Muscle of back (tissue), 11 donors: ENCODE data around the gene SNAP29. TPM values are rescaled to one million over a fixed set of nuclear protein-coding genes. Genes with fewer than 3 reads are reported as not detected.
A peak's percentile ranks its signal among the peaks of the same experiment; 100 is the strongest.
"Not testable (repeated sequence)": the region's sequence is repeated elsewhere in the genome, so short reads cannot be mapped to it uniquely, and the experiment has no call there.

Experiments
- DNase-seq, 3 donors: peaks; one replicate each; pipeline versions ENCODE4 v3.0.0 to v3.0.0-alpha.2; 2013
- polyA plus RNA-seq, 10 donors: library from polyadenylated mRNA; unstranded; fragments of 120-200 nt; gene quantifications; one replicate each; pipeline ENCODE4 v1.2.1, GENCODE V29; 2013; ENCODE audit not compliant: insufficient read length in 10 of 10

The SNAP29 gene
- polyA plus RNA-seq, 10 donors, result 20.9 to 26.8 (median 23.9) TPM

DNA sequence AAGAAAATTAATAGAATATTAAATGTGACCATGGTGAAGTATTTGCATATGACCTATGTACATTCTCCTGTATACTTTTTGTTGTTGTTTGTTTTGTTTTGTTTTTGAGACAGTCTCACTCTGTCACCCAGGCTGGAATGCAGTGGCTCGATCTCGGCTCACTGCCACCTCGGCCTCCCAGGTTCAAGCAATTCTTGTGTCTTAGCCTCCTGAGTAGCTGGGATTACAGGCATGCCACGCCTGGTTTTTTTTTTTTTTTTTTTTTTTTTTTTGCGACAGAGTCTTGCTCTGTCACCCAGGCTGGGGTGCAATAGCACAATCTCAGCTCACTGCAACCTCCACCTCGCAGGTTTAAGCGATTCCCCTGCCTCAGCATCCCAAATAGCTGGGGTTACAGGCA is 38.9 kb downstream of the SNAP29 start:
- DNase-seq, result not testable (repeated sequence)

DNA sequence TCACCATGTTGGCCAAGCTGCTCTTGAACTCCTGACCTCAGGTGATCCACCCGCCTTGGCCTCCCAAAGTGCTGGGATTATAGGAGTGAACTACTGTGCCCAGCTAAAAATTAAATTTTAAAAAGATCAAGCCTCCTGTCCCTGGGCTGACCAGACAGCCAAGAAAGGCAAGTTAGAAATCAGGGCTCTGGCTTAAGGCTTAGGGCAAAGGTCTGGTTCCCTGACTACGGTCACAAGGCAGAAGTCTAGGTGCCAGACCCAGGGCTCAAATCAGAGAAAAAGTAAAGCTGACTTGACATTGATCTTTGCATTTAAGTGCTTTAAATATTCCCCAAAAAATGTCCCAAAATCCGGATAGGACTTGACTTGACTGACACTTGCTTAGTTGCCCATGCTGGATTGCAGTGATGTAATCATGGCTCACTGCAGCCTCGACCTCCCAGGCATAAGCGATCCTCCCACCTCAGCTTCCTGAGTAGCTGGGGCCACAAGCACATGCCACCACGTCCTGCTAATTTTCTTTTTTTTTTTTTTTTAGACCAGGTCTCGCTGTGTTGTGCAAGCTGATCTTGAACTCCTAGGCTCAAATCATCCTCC is 41.1 kb downstream of the SNAP29 start:
- DNase-seq, result no peak

DNA sequence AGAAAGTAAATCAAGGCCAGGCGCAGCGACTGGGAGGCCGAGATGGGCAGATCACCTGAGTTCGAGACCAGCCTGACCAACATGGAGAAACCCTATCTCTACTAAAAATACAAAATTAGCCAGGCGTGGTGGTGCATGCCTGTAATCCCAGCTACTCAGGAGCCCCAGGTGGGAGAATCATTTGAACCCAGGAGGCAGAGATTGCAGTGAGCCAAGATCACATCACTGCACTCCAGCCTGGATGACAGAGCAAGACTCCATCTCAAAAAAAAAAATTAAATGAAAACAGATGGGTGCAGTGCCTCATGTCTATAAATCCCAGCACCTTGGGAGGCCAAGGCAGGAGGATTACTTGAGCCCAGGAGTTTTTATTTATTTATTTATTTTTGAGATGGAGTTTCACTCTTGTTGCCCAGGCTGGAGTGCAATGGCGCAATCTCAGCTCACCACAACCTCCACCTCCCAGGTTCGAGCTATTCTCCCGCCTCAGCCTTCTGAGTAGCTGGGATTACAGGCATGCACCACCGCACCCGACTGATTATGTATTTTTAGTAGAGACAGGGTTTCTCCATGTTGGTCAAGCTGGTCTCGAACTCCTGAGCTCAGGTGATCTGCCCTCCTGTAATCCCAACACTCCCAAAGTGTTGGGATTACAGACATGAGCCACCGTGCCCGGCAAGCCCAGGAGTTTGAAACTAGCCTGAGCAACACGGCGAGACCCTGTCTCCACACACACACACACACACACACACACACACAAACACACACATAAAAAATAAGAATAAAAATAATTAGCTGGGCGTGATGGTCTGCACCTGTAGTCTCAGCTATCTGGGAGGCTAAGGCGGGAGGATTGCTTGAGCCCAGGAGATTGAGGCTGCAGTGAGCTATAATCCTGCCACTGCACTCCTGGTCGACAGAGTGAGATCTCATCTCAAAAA is 42.6 kb downstream of the SNAP29 start:
- not testable (repeated sequence) for DNase-seq

DNA sequence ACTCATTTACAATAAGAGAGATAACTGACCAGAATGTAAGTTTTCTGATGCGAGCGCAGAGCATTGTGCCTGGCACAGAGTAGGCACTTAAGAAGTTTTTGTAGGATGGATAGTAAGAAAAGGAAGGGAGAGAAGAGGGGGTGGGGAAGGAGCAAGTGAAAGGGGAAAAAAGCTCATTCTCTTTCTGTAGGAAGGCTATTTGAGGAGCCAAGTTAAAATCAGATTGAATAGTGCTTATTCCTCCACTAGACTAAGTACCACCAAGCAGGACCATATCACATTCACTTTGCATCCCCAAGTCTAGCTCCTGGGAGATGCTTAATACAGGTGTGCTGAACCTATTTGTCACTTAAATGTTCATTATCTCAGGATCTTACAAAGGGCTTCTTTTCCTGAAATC is 44.3 kb downstream of the SNAP29 start:
- DNase-seq, result no peak

- peak in 1 of 3 donors; percentile 62 for DNase-seq
Observed at GRCh38 chr22:20904008-20904979, 45.5 kb downstream of the SNAP29 start.

- DNase-seq, result no peak
Observed at GRCh38 chr22:20904980-20905355, 46.2 kb downstream of the SNAP29 start.

DNA sequence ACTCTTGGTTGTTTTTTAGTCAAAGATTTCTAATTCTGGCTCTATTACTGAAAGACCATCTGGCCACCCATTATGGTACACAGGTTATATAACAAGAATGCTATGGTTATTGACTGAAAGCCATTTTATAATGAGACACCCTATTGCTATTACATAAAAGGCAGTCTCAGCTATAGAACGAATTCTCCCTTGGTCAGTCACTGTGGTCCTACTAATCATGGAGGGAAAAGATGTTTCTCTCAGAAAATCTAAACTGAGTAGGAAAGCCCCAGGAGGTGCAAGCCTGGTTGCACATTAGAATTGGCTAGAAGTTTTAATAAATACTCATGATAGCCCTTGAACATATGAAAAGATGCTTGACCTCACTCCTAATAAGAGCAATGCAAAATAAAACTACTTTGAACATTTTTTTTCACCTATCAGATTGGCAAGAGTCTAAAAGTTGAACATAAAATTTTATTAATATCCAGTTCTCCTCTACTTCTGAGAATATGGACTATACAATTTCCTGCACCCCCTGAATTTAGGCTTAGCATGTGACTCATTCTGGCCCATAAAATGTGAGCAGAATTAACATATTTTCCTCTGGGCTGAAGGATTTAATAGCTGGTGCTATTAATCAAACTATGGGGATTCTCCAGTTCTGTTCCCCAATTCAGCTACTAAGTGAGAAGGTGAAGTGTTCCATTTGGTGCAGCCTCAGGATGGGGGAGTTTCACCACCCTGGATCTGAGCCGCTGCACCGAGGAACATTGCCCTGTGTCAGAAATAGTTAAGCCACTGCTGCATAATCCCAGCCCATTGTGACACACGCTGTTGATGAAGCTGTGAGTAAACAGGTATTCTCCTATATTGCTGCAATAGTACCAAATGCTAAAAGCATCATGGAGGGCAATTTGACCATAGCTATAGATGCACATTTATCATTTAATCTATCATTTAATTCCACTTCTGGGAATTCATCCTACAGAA is 46.9 kb downstream of the SNAP29 start:
- no peak for DNase-seq

DNA sequence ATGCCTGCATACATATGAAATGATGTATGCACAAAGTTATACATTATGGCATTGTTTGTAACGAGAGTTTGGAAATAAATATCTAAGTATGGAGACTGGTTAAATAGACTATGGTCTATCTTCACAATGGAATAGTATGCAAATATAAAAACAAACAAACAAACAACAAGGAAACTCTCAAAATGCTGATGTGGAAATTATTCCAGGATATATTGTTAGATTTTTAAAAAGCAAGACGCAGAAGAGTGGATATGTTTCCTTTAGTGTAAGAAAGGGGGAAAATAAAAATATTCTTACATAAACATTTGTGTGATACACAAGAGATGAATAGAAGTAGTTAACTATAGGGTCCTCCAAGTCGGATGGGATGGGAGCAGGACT is 47.6 kb downstream of the SNAP29 start:
- DNase-seq, result no peak

- not testable (repeated sequence) for DNase-seq
Observed at GRCh38 chr22:20908717-20909116, 49.9 kb downstream of the SNAP29 start.

DNA sequence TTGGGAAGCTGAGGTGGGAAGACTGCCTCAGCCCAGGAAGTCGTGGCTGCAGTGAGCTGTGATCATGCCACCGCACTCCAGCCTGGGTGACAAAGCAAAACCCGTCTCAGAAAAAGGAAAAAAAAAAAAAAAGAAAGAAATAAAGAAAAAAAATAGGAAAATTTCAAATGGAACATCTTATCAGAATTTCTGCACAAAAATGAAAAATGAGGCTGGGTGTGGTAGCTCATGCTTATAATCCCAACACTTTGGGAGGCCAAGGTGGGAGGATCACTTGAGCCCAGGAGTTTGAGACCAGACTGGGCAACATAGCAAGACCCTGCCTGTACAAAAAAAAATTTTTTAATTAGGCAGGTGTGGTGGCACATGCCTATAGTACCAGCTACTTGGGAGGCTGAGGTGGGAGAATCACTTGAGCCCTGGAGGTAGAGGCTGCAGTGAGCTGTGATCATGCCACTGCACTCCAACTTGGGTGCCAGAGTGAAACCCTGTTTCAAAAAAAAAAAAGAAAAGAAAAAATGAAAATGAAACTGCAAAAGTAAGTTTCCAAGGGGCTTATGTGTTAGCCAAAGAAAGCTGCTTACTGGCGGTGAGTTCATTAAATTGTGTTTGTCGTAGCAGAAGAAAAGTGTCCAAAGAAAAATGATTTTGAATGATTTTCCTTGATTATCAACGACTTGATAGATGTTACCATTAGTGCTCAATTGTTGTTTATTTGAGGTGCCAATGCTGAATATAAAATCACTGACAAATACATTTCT is 50.9 kb downstream of the SNAP29 start:
- DNase-seq, result no peak

DNA sequence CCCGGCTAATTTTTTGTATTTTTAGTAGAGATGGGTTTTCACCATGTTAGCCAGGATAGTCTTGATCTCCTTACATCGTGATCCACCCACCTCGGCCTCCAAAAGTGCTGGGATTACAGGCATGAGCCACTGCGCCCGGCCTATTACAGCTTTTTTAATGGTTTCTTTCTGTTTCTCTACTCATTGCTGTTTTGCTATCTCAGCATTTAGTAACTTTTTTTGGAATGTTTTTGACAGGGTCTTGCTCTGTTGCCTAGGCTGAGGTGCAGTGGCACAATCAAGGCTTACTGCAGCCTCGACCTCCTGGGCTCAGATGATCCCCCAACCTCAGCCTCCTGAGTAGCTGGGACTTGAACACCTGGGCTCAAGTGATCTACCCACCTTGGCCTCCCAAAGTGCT is 53.7 kb downstream of the SNAP29 start:
- no peak for DNase-seq

DNA sequence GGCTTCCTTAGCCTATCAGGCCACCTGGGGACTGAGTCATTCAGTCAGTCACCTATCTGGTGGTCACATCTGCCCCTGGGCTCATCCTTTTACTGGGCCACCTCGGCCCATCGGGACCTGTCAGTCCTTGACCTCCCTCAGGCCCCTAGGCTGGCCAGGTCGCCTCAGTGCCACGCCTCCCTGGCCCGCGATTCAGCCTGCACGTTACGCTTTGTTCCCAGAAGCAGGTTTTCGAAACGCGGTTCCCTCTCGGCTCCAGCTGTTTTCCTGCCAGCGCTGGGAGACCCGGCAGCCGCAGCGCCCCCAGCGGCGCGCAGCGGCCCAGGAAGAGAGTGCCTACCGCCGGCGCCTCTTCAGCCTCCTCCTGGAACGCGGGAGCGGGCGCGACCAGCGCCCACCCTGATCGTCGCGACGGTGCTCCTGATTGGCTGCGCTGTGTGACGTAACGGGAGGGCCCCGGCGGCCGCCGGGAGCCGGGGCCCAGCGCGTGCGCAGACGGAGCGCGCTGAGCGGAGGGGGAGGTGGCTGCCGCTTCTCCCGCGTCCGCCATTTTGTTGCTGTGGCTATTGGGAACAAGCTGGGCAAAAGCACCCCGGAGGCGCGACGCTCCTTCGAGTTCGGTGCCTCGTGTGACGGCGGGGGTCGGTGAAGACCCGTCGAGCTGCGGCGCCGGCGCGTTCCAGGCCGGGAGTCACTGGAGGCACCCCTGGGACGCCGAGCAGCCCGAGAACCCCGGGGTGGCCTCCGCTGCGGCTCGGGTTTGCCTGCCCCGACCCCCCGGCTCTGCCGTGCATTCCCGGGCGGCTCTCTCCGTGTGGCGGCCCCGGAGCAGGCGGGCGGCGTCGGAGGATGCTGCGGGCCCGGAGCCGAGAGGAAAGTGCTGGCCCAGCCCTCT is 58.4 kb downstream of the SNAP29 start, which contains the start of gene CRKL:
CRKL (plus strand) TSS at position 492 of the 895 bp plus-strand sequence. CDS start 528 bp downstream, outside the sequence.
- peak; percentile 98 to 99 (median 99) for DNase-seq

DNA sequence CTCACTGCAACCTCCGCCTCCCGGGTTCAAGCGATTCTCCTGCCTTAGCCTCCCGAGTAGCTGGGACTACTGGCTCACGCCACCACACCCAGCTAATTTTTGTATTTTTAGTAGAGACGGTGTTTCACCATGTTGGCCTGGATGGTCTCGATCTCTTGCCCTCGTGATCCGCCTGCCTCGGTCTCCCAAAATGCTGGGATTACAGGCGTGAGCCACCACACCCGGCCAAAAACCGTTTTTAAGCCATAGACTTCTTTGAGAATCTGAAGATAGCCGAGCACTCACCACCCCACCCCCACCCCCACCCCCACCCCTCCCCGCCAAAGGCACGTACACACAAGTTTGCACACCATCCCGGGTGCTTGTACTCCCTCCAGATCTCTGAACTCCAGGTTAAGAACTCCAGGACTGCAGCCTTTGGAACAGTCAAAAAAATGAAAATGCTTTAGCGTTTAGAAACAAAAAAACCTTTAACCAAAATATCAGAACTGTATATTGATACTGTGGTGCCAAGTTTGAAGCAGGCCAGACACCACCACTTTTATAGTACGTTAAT is 59.9 kb downstream of the SNAP29 start:
- DNase-seq, result no peak

DNA sequence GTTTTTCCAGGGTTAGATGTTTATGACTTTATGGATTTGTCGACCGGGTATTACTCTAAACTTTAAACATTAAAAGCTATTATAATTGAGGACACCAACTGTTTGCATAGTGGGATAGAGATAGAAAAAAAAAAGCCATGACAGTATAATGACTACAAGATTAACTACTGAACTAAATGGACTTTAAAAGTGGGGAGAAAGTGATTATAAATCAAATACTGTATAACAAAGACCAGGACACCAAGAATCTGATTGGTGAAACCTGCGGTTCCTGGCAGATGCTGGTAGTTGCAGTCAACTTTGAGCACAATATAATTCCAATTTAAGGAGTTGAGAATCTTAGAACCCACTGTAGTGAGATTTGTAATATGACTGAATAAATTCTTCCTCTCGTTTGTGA is 60.9 kb downstream of the SNAP29 start:
- no peak for DNase-seq

DNA sequence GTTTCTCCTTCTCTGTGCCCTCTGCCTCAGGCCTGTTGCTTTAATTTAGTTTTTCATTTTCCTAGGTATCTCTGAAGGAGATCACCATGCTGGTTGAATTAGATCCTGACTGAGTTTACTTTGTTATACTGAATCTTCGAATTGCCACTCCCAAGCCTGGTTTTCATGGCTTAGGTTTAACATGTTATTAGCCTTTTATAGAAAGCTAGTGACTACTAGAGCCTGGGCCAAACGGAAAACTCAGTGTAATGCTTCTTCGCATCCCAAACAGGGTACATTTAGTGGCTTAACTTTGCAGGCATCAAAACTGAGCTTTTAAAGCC is 62.0 kb downstream of the SNAP29 start:
- no peak for DNase-seq

DNA sequence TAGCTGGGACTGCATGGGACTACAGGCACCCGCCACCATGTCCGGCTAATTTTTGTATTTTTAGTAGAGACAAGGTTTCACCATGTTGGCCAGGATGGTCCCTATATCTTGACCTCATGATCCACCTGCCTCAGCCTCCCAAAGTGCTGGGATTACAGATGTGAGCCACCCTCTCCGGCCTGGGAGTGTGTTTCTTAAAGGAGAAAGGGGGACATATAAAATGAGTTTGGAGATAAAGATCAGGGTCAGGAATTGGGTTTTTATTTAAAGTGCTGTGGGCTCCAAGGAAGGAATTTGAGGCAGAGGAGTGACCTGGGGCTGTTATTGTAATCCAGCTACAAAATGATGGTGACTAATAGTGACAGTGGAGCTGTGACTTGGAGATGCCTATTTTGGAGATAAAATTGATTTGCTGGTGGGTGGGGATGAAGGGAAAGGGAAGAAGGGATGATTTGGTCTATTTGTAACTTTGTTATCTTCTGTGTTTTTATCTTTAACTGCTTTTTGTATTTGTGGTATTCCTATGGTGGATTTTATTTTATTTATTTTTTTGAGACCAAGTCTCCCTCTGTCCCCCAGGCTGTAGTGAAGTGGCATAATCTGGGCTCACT is 63.4 kb downstream of the SNAP29 start:
- no peak for DNase-seq

GRCh38 chr22:20926243-20926642 is 67.4 kb downstream of the SNAP29 start:
- no peak for DNase-seq

GRCh38 chr22:20927940-20928572 is 69.2 kb downstream of the SNAP29 start:
- no peak for DNase-seq
